ENCODE results near the gene GTF2H4. TPM values are rescaled to one million over a fixed set of nuclear protein-coding genes. Genes with fewer than 3 reads are reported as not detected.

Gene GTF2H4
- total and polyA plus RNA-seq, 8 donors = 3.9 to 67.4 (median 13.0) TPM

GRCh38 chr6:30894381-30894780 is 13.6 kb upstream of the GTF2H4 start:
- DNase-seq = no peak
- Histone ChIP-seq H3K9me3 (no peaks in the 10 kb centered on the region), H3K36me3 (peaks cover 69 to 100% (median 100%) of the 10 kb centered on the region in 4 donors), H3K4me3 (no peak overlapping the region), H3K27ac (no peak overlapping the region), H3K4me1 (peaks cover 0 to 17% (median 7%) of the 10 kb centered on the region in 4 donors), H3K27me3 (no peaks in the 10 kb centered on the region)
- intact Hi-C loops (cut with DNase I; ENCODE audit: low total_unique reads) = no loop called here
- WGBS, 5 donors = 86 to 94% (median 93%) methylated on average over 10 to 12 of the region's 12 CpGs
- TF ChIP-seq EP300 (IDR thresholded peaks at IDR 0.05) (no peak), POLR2AphosphoS5 (IDR thresholded peaks at IDR 0.05) (no peak), CTCF (IDR thresholded peaks at IDR 0.05) (no peak), POLR2A (IDR thresholded peaks at IDR 0.05) (no peak)

GRCh38 chr6:30894935-30895334 is 13.1 kb upstream of the GTF2H4 start:
- Histone ChIP-seq H3K36me3 (peaks cover 72 to 100% (median 100%) of the 10 kb centered on the region in 4 donors), H3K27ac (no peak overlapping the region), H3K4me3 (no peak overlapping the region), H3K27me3 (no peaks in the 10 kb centered on the region), H3K9me3 (no peaks in the 10 kb centered on the region), H3K4me1 (peaks cover 0 to 11% (median 5%) of the 10 kb centered on the region in 4 donors)
- 92 to 95% (median 92%) methylated on average over 3 of the region's 3 CpGs for WGBS, 5 donors
- intact Hi-C loops (cut with DNase I; ENCODE audit: low total_unique reads) = no loop called here
- no peak for DNase-seq
- TF ChIP-seq CTCF (IDR thresholded peaks at IDR 0.05) (no peak), POLR2AphosphoS5 (IDR thresholded peaks at IDR 0.05) (no peak), EP300 (IDR thresholded peaks at IDR 0.05) (no peak), POLR2A (IDR thresholded peaks at IDR 0.05) (no peak)

- WGBS, 5 donors = 79 to 84% (median 83%) methylated on average over 10 of the region's 10 CpGs
- TF ChIP-seq CTCF (IDR thresholded peaks at IDR 0.05) = no peak
- TF ChIP-seq EP300 (IDR thresholded peaks at IDR 0.05) = no peak
- TF ChIP-seq POLR2A (IDR thresholded peaks at IDR 0.05) = no peak
- TF ChIP-seq POLR2AphosphoS5 (IDR thresholded peaks at IDR 0.05) = no peak
- Histone ChIP-seq H3K4me1 (peaks cover 0 to 7% (median 1%) of the 10 kb centered on the region in 4 donors), H3K27me3 (no peaks in the 10 kb centered on the region), H3K9me3 (no peaks in the 10 kb centered on the region), H3K4me3 (no peak overlapping the region), H3K36me3 (peaks cover 72 to 100% (median 100%) of the 10 kb centered on the region in 4 donors), H3K27ac (no peak overlapping the region)
- DNase-seq = no peak
- intact Hi-C loops (cut with DNase I; ENCODE audit: low total_unique reads) = no loop called here
Observed at GRCh38 chr6:30895343-30895742, 12.7 kb upstream of the GTF2H4 start.

GRCh38 chr6:30896541-30896940 is 11.5 kb upstream of the GTF2H4 start:
- intact Hi-C loops (cut with DNase I; ENCODE audit: low total_unique reads) = no loop called here
- H3K36me3 ChIP-seq = peaks cover 66 to 90% (median 88%) of the 10 kb centered on the region in 4 donors
- H3K9me3 ChIP-seq = no peaks in the 10 kb centered on the region
- TF ChIP-seq POLR2A (IDR thresholded peaks at IDR 0.05) (no peak), POLR2AphosphoS5 (IDR thresholded peaks at IDR 0.05) (no peak), EP300 (IDR thresholded peaks at IDR 0.05) (no peak), CTCF (IDR thresholded peaks at IDR 0.05) (no peak)
- no peaks in the 10 kb centered on the region for H3K4me1 ChIP-seq
- DNase-seq = no peak
- H3K27ac ChIP-seq = no peak overlapping the region
- 91 to 95% (median 93%) methylated on average over 13 of the region's 13 CpGs for WGBS, 5 donors
- no peak overlapping the region for H3K4me3 ChIP-seq
- H3K27me3 ChIP-seq = no peaks in the 10 kb centered on the region
